ENCODE results near the gene KLHDC7B. TPM values are rescaled to one million over a fixed set of nuclear protein-coding genes. Genes with fewer than 3 reads are reported as not detected.

KLHDC7B gene
- total RNA-seq, 2 donors from 2014 or later: 0.17 TPM; not detected in 1

Other genes with a start within 250 kb of the KLHDC7B start
- 100 to 1,000 TPM; 290 TPM for gene PLXNB2, start 238.3 kb upstream of the KLHDC7B start, total RNA-seq
- 1 to 10 TPM; 3.7 to 4.7 TPM for gene DENND6B, start 218.9 kb upstream of the KLHDC7B start, total RNA-seq
- 10 to 100 TPM; 44.6 to 61.0 TPM for gene PPP6R2, start 202.6 kb upstream of the KLHDC7B start, total RNA-seq
- 10 to 100 TPM; 69.2 to 80.1 TPM for gene SBF1, start 70.9 kb upstream of the KLHDC7B start, total RNA-seq
- gene ADM2, start 64.4 kb upstream of the KLHDC7B start, total RNA-seq: 1 to 10 TPM; 5.4 to 8.9 TPM
- gene MIOX, start 59.0 kb upstream of the KLHDC7B start, total RNA-seq: not detected
- gene LMF2, start 38.2 kb upstream of the KLHDC7B start, total RNA-seq: 10 to 100 TPM; 58.7 to 59.3 TPM
- gene NCAPH2, start 37.7 kb upstream of the KLHDC7B start, total RNA-seq: 10 to 100 TPM; 26.6 to 27.1 TPM
- gene SCO2, start 20.3 kb upstream of the KLHDC7B start, total RNA-seq: 1 to 10 TPM; 5.5 to 5.7 TPM
- gene TYMP, start 15.9 kb upstream of the KLHDC7B start, total RNA-seq: 10 to 100 TPM; 32.0 to 33.0 TPM
- gene SYCE3, start 17.0 kb downstream of the KLHDC7B start, total RNA-seq: under 1 TPM in 1 of 2 donors, not detected in 1; 0.67 TPM
- gene CPT1B, start 32.5 kb downstream of the KLHDC7B start, total RNA-seq: 10 to 100 TPM; 22.6 to 26.6 TPM
- gene CHKB, start 37.0 kb downstream of the KLHDC7B start, total RNA-seq: 10 to 100 TPM; 66.9 to 72.7 TPM
- gene MAPK8IP2, start 54.9 kb downstream of the KLHDC7B start, total RNA-seq: 1 to 10 TPM; 1.2 to 1.5 TPM
- gene ARSA, start 82.3 kb downstream of the KLHDC7B start, total RNA-seq: 10 to 100 TPM; 84.8 to 97.8 TPM
- gene SHANK3, start 126.9 kb downstream of the KLHDC7B start, total RNA-seq: 1 to 10 TPM; 4.4 to 4.8 TPM
- 1 to 10 TPM in 1 of 2 donors, under 1 TPM in 1; 0.89 to 1.5 TPM for gene ACR, start 192.3 kb downstream of the KLHDC7B start, total RNA-seq
- 10 to 100 TPM; 20.1 to 21.3 TPM for gene RABL2B, start 237.7 kb downstream of the KLHDC7B start, total RNA-seq